ENCODE results near the gene LRFN2.

Gene LRFN2

GRCh38 chr6:40545954-40546353 is 41.2 kb downstream of the LRFN2 start:
- H3K27ac ChIP-seq, result no peak overlapping the region
- TF ChIP-seq ZFX (IDR thresholded peaks at IDR 0.05; ENCODE audit: borderline replicate concordance), result no peak

- no peak for TF ChIP-seq CTCF (IDR thresholded peaks at IDR 0.05)
- no peak for TF ChIP-seq ZFX (IDR thresholded peaks at IDR 0.05; ENCODE audit: borderline replicate concordance)
- no peak overlapping the region for H3K27ac ChIP-seq
Measured at GRCh38 chr6:40543776-40544175, 43.4 kb downstream of the LRFN2 start.

GRCh38 chr6:40543146-40543545 is 44.0 kb downstream of the LRFN2 start:
- TF ChIP-seq ZFX (IDR thresholded peaks at IDR 0.05; ENCODE audit: borderline replicate concordance) (no peak), CTCF (IDR thresholded peaks at IDR 0.05) (no peak)
- no peak overlapping the region for H3K27ac ChIP-seq

GRCh38 chr6:40542175-40542764 is 44.9 kb downstream of the LRFN2 start:
- TF ChIP-seq CTCF (IDR thresholded peaks at IDR 0.05) (no peak), ZFX (IDR thresholded peaks at IDR 0.05; ENCODE audit: borderline replicate concordance) (no peak)
- H3K27ac ChIP-seq, result no peak overlapping the region

- no peak overlapping the region for H3K27ac ChIP-seq
- TF ChIP-seq CTCF (IDR thresholded peaks at IDR 0.05), result no peak
Measured at GRCh38 chr6:40541556-40542174, 45.5 kb downstream of the LRFN2 start.

- TF ChIP-seq ZFX (IDR thresholded peaks at IDR 0.05; ENCODE audit: borderline replicate concordance), result no peak
- TF ChIP-seq CTCF (IDR thresholded peaks at IDR 0.05), result no peak
- no peak overlapping the region for H3K27ac ChIP-seq
Measured at GRCh38 chr6:40540790-40541189, 46.4 kb downstream of the LRFN2 start.

GRCh38 chr6:40539853-40540252 is 47.3 kb downstream of the LRFN2 start:
- TF ChIP-seq ZFX (IDR thresholded peaks at IDR 0.05; ENCODE audit: borderline replicate concordance) (no peak), CTCF (IDR thresholded peaks at IDR 0.05) (no peak)
- no peak overlapping the region for H3K27ac ChIP-seq

- H3K27ac ChIP-seq, result no peak overlapping the region
- no peak for TF ChIP-seq ZFX (IDR thresholded peaks at IDR 0.05; ENCODE audit: borderline replicate concordance)
- no peak for TF ChIP-seq CTCF (IDR thresholded peaks at IDR 0.05)
Measured at GRCh38 chr6:40538556-40538955, 48.6 kb downstream of the LRFN2 start.

Data from 22Rv1 (cell line).